HEK293 (cell line): ENCODE data around the gene XYLT2.

ENCODE experiments used
- CTCF ChIA-PET: fragments of 350-600 bp; formaldehyde crosslinking; extraction: SDS; loops from one replicate; lab custom pipeline; 2021; ENCODE audit warnings: antibody characterized with exemption; lab: Yijun Ruan, JAX
- POLR2A ChIA-PET: fragments of 300-600 bp; formaldehyde crosslinking; extraction: SDS; loops from one replicate; lab custom pipeline; 2020; ENCODE audit warnings: antibody characterized with exemption, inconsistent platforms; lab: Yijun Ruan, JAX
- H3K27ac ChIP-seq: fragments of 200-500 bp; sonication (Bioruptor generic); 2 replicates; pipeline ENCODE4 v1.5.1; 2014; ENCODE audit warnings: low read depth, low read length, control low read depth, inconsistent platforms; ENCODE audit errors: extremely low read depth
- H3K36me3 ChIP-seq, 2 experiments: fragments of 200-500 bp in 1 of 2; sonication (Bioruptor generic) in 1 of 2; 1 replicate in 1 of 2; 2 replicates in 1 of 2; pipeline ENCODE4 v1.5.1; 2014 to 2017; ENCODE audit warnings: inconsistent platforms in 2 of 2, low read length in 2 of 2; ENCODE audit not compliant: control insufficient read depth in 2 of 2, insufficient read depth in 1 of 2
- H3K4me1 ChIP-seq: fragments of 200-500 bp; sonication (Bioruptor generic); 2 replicates; pipeline ENCODE4 v1.5.1; 2014; ENCODE audit warnings: mild to moderate bottlenecking, low read length, inconsistent platforms; ENCODE audit not compliant: control insufficient read depth, insufficient read depth
- H3K4me3 ChIP-seq: 2 replicates; pipeline ENCODE4 v1.5.1; 2011; ENCODE audit warnings: low read depth, mild to moderate bottlenecking, control low read depth, low read length, moderate library complexity
- H3K9me3 ChIP-seq: fragments of 200-500 bp; sonication (Bioruptor generic); 2 replicates; pipeline ENCODE4 v1.5.1; 2014; ENCODE audit warnings: low read depth, low read length, inconsistent platforms; ENCODE audit not compliant: control insufficient read depth, insufficient read depth
- AEBP2 ChIP-seq: fragments of 450-650 bp; formaldehyde crosslinking; IDR thresholded peaks from 2 replicates; pipeline ENCODE4 v1.5.1; 2016; ENCODE audit warnings: missing biosample characterization, missing genetic modification characterization, borderline replicate concordance
- CTCF ChIP-seq: fragments of 450-650 bp; formaldehyde crosslinking; IDR thresholded peaks from 2 replicates; pipeline ENCODE4 v1.5.1; 2016; ENCODE audit warnings: missing biosample characterization, missing genetic modification characterization
- EGR2 ChIP-seq: fragments of 450-650 bp; formaldehyde crosslinking; IDR thresholded peaks from 2 replicates; pipeline ENCODE4 v1.5.1; 2016; ENCODE audit warnings: low read depth, missing biosample characterization, missing genetic modification characterization
- KLF9 ChIP-seq: fragments of 450-650 bp; formaldehyde crosslinking; IDR thresholded peaks from 2 replicates; pipeline ENCODE4 v1.5.1; 2016; ENCODE audit warnings: missing biosample characterization, missing genetic modification characterization, low read depth
- ZFHX2 ChIP-seq: fragments of 450-650 bp; formaldehyde crosslinking; conservative IDR thresholded peaks from 2 replicates; pipeline ENCODE4 v1.5.1; 2016; ENCODE audit warnings: missing biosample characterization, missing genetic modification characterization
- ZFP3 ChIP-seq: fragments of 450-650 bp; formaldehyde crosslinking; IDR thresholded peaks from 2 replicates; pipeline ENCODE4 v1.5.1; 2016; ENCODE audit warnings: low read depth, missing biosample characterization, missing genetic modification characterization
- ZNF112 ChIP-seq: fragments of 450-650 bp; formaldehyde crosslinking; IDR thresholded peaks from 2 replicates; pipeline ENCODE4 v1.5.0; 2017; ENCODE audit warnings: missing biosample characterization, missing genetic modification characterization
- ZNF148 ChIP-seq: fragments of 450-650 bp; formaldehyde crosslinking; IDR thresholded peaks from 2 replicates; pipeline ENCODE4 v1.5.0; 2017; ENCODE audit warnings: missing biosample characterization, missing genetic modification characterization, borderline replicate concordance
- ZNF175 ChIP-seq: fragments of 450-650 bp; formaldehyde crosslinking; IDR thresholded peaks from 2 replicates; pipeline ENCODE4 v1.5.1; 2016; ENCODE audit warnings: missing biosample characterization, missing genetic modification characterization
- ZNF423 ChIP-seq: fragments of 450-650 bp; formaldehyde crosslinking; IDR thresholded peaks from 2 replicates; pipeline ENCODE4 v1.5.1; 2016; ENCODE audit warnings: missing biosample characterization, missing genetic modification characterization
- ZNF555 ChIP-seq: fragments of 450-650 bp; formaldehyde crosslinking; conservative IDR thresholded peaks from 2 replicates; pipeline ENCODE4 v1.5.1; 2017; ENCODE audit warnings: missing biosample characterization, mild to moderate bottlenecking, missing genetic modification characterization, inconsistent platforms
- ZNF596 ChIP-seq: fragments of 450-650 bp; IDR thresholded peaks from 2 replicates; pipeline ENCODE4 v1.5.0; 2018; ENCODE audit warnings: missing biosample characterization, mild to moderate bottlenecking, missing genetic modification characterization, moderate library complexity
- ZNF621 ChIP-seq: fragments of 450-650 bp; formaldehyde crosslinking; IDR thresholded peaks from 2 replicates; pipeline ENCODE4 v1.5.1; 2017; ENCODE audit warnings: missing biosample characterization, missing genetic modification characterization
- ZNF777 ChIP-seq: fragments of 450-650 bp; formaldehyde crosslinking; IDR thresholded peaks from 2 replicates; pipeline ENCODE4 v1.5.1; 2017; ENCODE audit warnings: missing biosample characterization, missing genetic modification characterization, borderline replicate concordance
- ZSCAN16 ChIP-seq: fragments of 450-650 bp; formaldehyde crosslinking; IDR thresholded peaks from 2 replicates; pipeline ENCODE4 v1.5.1; 2016; ENCODE audit warnings: missing biosample characterization, missing genetic modification characterization

XYLT2 gene

GRCh38 chr17:50348522-50349242, 2.8 kb downstream of the XYLT2 start:
- Histone ChIP-seq H3K4me1 (peaks cover 11% of the 10 kb centered on the region), H3K4me3 (no peak overlapping the region), H3K36me3 (peaks cover 0 to 27% of the 10 kb centered on the region in 2 experiments; a peak in 1 of 3 replicates), H3K27ac (no peak overlapping the region), H3K9me3 (no peaks in the 10 kb centered on the region)
- CTCF ChIA-PET: interaction anchor here (1.0 to 4.2 kb wide), 3 partner anchors 13 to 147 kb away, joined by 3 to 39 read pairs (median 5); partner anchors contain the start of gene LRRC59
- POLR2A ChIA-PET: interaction anchor here (0.7 to 1.5 kb wide), 3 partner anchors 11 to 48 kb away, joined by 3 to 8 read pairs (median 4); partner anchors contain the start of gene LRRC59
- TF ChIP-seq ZNF148 (no peak), EGR2 (peak; percentile 56; the same call in 1 of the 2 replicates), ZNF423 (tag by site-specific recombination) (no peak), ZNF555 (tag by site-specific recombination) (no peak), ZNF596 (tag by site-specific recombination) (no peak), ZSCAN16 (tag by site-specific recombination) (no peak), KLF9 (tag by site-specific recombination) (no peak), CTCF (tag by site-specific recombination) (no peak), ZFHX2 (tag by site-specific recombination) (peak; percentile 37)

GRCh38 chr17:50349243-50349600, 3.3 kb downstream of the XYLT2 start:
- no peak overlapping the region for H3K4me3 ChIP-seq
- peaks cover 11% of the 10 kb centered on the region for H3K4me1 ChIP-seq
- CTCF ChIA-PET: interaction anchor here (1.0 to 4.2 kb wide), 3 partner anchors 12 to 147 kb away, joined by 3 to 39 read pairs (median 5); partner anchors contain the start of gene LRRC59
- H3K27ac ChIP-seq: no peak overlapping the region
- TF ChIP-seq ZNF777 (tag by site-specific recombination) (no peak), ZNF621 (tag by site-specific recombination) (no peak), ZNF112 (tag by site-specific recombination) (no peak), AEBP2 (no peak), ZFP3 (no peak), ZNF175 (tag by site-specific recombination) (no peak)
- POLR2A ChIA-PET: interaction anchor here (0.7 to 1.5 kb wide), 3 partner anchors 10 to 48 kb away, joined by 3 to 8 read pairs (median 4); partner anchors contain the start of gene LRRC59
- no peaks in the 10 kb centered on the region for H3K9me3 ChIP-seq
- H3K36me3 ChIP-seq: peaks cover 0 to 33% of the 10 kb centered on the region in 2 experiments; a peak in 1 of 3 replicates
